Measurements from ENCODE around the gene GLDN. TPM values are rescaled to one million over a fixed set of nuclear protein-coding genes. Genes with fewer than 3 reads are reported as not detected.

The GLDN gene
- total and polyA plus RNA-seq, 2 of the 4 experiments (the other 2 are of a cell fraction), result under 0.01 TPM; not detected in 1

DNA sequence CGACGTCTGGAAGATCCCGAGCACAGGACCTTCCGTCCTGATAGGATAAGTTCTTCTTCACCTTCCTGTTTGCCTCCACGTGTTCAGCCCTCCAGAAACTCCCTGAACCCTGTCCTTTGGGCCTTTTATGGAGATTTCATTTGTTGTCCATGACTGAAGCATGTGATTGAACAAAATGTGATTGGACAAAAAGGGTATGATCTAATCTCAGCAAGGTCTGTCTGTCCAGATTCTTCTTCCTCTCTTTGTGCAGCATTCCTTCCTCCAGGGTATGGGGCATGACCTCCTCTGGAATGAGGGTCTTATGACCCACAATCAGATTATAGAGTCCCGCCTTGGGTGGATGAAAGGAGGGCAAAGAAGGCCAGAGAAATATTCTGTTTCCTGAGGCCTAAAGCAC is 3.0 kb upstream of the GLDN start, which contains the start of gene CYP19A1:
Gene CYP19A1 (minus strand): TSS at position 101 of the 400 bp plus-strand sequence. CDS start 95,684 bp downstream, outside the sequence.
- H3K23ac ChIP-seq (ENCODE audit: low read depth, low read length), result no peak within 1 kb of the TSS
- H3K9ac ChIP-seq (ENCODE audit: low read depth, low read length), result no peak within 1 kb of the TSS
- H3K4me3 ChIP-seq (ENCODE audit: insufficient read depth, low read depth, low read length), result no peak within 1 kb of the TSS
- POLR2A ChIA-PET (ENCODE audit: unreplicated experiment), result no interaction called here
- no peak within 1 kb of the TSS for H2AK5ac ChIP-seq (ENCODE audit: low read depth, low read length)
- in situ Hi-C loops (cut with MboI; ENCODE audit: low sequenced_read_pairs), result no loop called here
- no peak within 1 kb of the TSS for H4K91ac ChIP-seq (ENCODE audit: insufficient read depth, low read depth, low read length)
- no peaks in the 10 kb centered on the region for H3K79me1 ChIP-seq (ENCODE audit: low read depth in 1 of 2, low read length in 2 of 2)
- H3K27me3 ChIP-seq (ENCODE audit: control insufficient read depth, insufficient read depth, low read length), result peaks cover 58% of the 10 kb centered on the region
- no peaks in the 10 kb centered on the region; the same call in 1 of the 2 replicates for H3K4me1 ChIP-seq (ENCODE audit: control insufficient read depth, insufficient read depth, low read length)
- no peak within 1 kb of the TSS for H2AFZ ChIP-seq (replicated peaks; ENCODE audit: low read length, poor library complexity)
- no peaks in the 10 kb centered on the region for H3K9me1 ChIP-seq (ENCODE audit: insufficient read depth, low read length)
- H3K56ac ChIP-seq (ENCODE audit: extremely low read depth, insufficient read depth, low read length), result no peak within 1 kb of the TSS
- H4K20me1 ChIP-seq (ENCODE audit: insufficient read depth, low read length), result no peaks in the 10 kb centered on the region
- H4K8ac ChIP-seq (ENCODE audit: low read depth in 2 of 2, low read length in 2 of 2), result no peak within 1 kb of the TSS
- no peak within 1 kb of the TSS for H3K14ac ChIP-seq (replicated peaks; ENCODE audit: low read depth, low read length)
- H4K5ac ChIP-seq (ENCODE audit: low read depth, low read length), result no peak within 1 kb of the TSS
- 93% methylated on average over 4 of the region's 6 CpGs; no CpG with 5 or more reads in 1 of the 2 experiments for WGBS, 2 experiments (ENCODE audit: extremely low coverage in 2 of 2, insufficient read length in 1 of 2)
- no peak within 1 kb of the TSS for H2BK15ac ChIP-seq (ENCODE audit: low read depth, low read length)
- BruUV-seq (replicated peaks), result no TSS peak
- H3K36me3 ChIP-seq (ENCODE audit: control insufficient read depth, insufficient read depth, low read length), result no peaks in the 10 kb centered on the region
- H3K18ac ChIP-seq (ENCODE audit: low read depth, low read length), result no peak within 1 kb of the TSS
- H2BK5ac ChIP-seq (ENCODE audit: low read depth, low read length, poor library complexity, severe bottlenecking), result no peak within 1 kb of the TSS
- TF ChIP-seq POLR2A (IDR thresholded peaks at IDR 0.05; ENCODE audit: low read depth, low read length) (no peak), RCOR1 (IDR thresholded peaks at IDR 0.05; ENCODE audit: insufficient replicate concordance, low read length) (no peak), CEBPB (IDR thresholded peaks at IDR 0.05; ENCODE audit: low read depth, low read length) (no peak), SMC3 (IDR thresholded peaks at IDR 0.05; ENCODE audit: low read depth, low read length) (no peak)
- TF ChIP-seq, protein P1, sequence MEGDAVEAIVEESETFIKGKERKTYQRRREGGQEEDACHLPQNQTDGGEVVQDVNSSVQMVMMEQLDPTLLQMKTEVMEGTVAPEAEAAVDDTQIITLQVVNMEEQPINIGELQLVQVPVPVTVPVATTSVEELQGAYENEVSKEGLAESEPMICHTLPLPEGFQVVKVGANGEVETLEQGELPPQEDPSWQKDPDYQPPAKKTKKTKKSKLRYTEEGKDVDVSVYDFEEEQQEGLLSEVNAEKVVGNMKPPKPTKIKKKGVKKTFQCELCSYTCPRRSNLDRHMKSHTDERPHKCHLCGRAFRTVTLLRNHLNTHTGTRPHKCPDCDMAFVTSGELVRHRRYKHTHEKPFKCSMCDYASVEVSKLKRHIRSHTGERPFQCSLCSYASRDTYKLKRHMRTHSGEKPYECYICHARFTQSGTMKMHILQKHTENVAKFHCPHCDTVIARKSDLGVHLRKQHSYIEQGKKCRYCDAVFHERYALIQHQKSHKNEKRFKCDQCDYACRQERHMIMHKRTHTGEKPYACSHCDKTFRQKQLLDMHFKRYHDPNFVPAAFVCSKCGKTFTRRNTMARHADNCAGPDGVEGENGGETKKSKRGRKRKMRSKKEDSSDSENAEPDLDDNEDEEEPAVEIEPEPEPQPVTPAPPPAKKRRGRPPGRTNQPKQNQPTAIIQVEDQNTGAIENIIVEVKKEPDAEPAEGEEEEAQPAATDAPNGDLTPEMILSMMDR (conservative IDR thresholded peaks at IDR 0.05; ENCODE audit: low read depth, low read length), result no peak
- TF ChIP-seq, protein P2, sequence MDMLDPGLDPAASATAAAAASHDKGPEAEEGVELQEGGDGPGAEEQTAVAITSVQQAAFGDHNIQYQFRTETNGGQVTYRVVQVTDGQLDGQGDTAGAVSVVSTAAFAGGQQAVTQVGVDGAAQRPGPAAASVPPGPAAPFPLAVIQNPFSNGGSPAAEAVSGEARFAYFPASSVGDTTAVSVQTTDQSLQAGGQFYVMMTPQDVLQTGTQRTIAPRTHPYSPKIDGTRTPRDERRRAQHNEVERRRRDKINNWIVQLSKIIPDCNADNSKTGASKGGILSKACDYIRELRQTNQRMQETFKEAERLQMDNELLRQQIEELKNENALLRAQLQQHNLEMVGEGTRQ (IDR thresholded peaks at IDR 0.05; ENCODE audit: low read depth, low read length), result no peak
- intact Hi-C loops (cut with micrococcal nuclease), result no loop called here
- H3K4me2 ChIP-seq (ENCODE audit: low read depth, low read length), result no peak within 1 kb of the TSS
- no peak within 1 kb of the TSS for H2BK20ac ChIP-seq (ENCODE audit: low read depth, low read length)
- no peak within 1 kb of the TSS for H2BK120ac ChIP-seq (ENCODE audit: low read depth, low read length)
- ATAC-seq (ENCODE audit: low read depth), result no peak
- no peak within 1 kb of the TSS for H3K4ac ChIP-seq (ENCODE audit: low read depth, low read length)
- no peak within 1 kb of the TSS for H2AK9ac ChIP-seq (replicated peaks; ENCODE audit: low read depth, low read length, poor library complexity)
- H3K27ac ChIP-seq (ENCODE audit: insufficient read depth, low read length), result no peak within 1 kb of the TSS
- CTCF ChIA-PET, result no interaction called here
- no peaks in the 10 kb centered on the region for H3K9me3 ChIP-seq (ENCODE audit: control insufficient read depth, insufficient read depth, low read length)
- dilution Hi-C loops (cut with HindIII; ENCODE audit: low sequenced_read_pairs, unreplicated experiment), result no loop called here
- DNase-seq, result no peak
